GM06990 (cell line): ENCODE measurements around the gene CADM1.

Experiments
- DNase-seq: peaks from one replicate; pipeline ENCODE4 v3.0.0-alpha.2; 2011; ENCODE audit not compliant: insufficient read length; ENCODE audit errors: extremely low read depth
- H3K27me3 ChIP-seq: replicated peaks from 2 replicates; pipeline ENCODE4 v1.6.0; 2011; ENCODE audit warnings: low read length; ENCODE audit not compliant: control insufficient read depth, insufficient read depth
- H3K36me3 ChIP-seq: 2 replicates; pipeline ENCODE4 v1.5.1; 2011; ENCODE audit warnings: low read length; ENCODE audit not compliant: control insufficient read depth, insufficient read depth
- H3K4me3 ChIP-seq: replicated peaks from 2 replicates; pipeline ENCODE4 v1.5.1; 2011; ENCODE audit warnings: low read depth, mild to moderate bottlenecking, control low read depth, low read length
- CTCF ChIP-seq: IDR thresholded peaks from 2 replicates; pipeline ENCODE4 v1.5.1; 2011; ENCODE audit warnings: low read length, control low read depth, mild to moderate bottlenecking, inconsistent platforms; ENCODE audit not compliant: insufficient read depth, poor library complexity, severe bottlenecking

Gene CADM1

DNA sequence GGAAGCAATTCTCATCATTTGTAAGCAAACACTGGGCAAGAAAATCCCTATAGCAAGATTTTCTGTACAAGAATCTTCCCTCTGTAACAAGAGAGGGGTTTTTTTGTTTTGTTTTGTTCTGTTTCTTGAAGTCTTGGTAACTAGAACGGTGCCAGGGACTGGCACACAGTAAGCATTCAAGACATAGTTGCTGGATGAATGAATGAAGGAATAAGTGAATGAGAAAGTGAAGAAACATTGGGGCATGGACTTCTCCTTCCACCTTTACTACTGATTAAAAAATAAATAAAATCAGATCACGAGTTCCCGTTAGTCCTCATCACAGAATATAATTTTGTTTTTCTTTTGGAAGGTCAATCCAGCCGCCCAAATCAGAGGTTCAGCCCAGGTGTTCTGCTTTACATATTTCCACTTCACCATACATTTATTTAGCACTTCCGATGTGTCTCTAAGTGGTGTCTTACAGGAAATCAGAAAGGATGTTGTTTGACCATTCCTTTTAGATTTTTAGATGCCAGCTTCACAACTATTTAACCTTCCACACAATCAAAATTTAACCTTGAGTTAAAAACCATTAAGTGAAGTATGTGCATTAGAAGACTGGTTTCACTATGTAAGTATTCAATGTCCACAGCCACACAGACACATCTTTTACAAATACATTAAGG is 281.2 kb downstream of the CADM1 start:
- peak; percentile 10 for DNase-seq
- Histone ChIP-seq H3K27me3 (no peaks in the 10 kb centered on the region), H3K36me3 (no peaks in the 10 kb centered on the region), H3K4me3 (peak overlapping the region; percentile 38)
- no peak for TF ChIP-seq CTCF

DNA sequence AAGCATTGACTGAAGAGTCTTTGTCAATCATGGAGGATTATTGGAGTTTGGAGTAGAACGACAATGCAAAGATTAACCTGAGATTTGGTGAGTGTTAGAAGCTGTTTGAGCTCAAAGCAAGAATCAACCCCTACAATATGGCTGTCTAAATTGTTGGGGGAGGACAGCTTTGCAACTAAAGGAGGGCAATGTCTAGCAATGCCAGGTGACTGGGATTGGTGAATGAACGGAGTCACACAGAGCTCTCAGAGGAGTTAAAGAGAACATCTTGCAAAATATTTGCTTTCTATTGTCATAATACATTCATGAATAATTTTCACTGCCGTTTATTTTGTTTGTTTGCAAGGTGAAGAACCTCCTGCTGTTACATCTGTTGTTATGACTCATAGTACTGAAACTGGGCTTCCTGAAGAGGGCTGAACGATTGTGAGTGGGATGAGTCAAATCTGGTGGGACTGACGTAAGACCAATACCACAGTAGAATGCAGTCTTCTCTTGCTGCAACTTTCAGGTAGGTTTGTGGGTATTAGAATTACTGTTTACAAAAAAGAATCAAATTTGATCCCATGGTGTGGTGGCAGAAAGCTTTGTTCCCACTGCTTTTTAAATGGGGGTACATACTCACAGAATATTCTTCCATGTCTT is 281.9 kb downstream of the CADM1 start:
- no peak for TF ChIP-seq CTCF
- no peaks in the 10 kb centered on the region for H3K36me3 ChIP-seq
- DNase-seq: peak; percentile 79
- H3K4me3 ChIP-seq: peak overlapping the region; percentile 39
- no peaks in the 10 kb centered on the region for H3K27me3 ChIP-seq

DNA sequence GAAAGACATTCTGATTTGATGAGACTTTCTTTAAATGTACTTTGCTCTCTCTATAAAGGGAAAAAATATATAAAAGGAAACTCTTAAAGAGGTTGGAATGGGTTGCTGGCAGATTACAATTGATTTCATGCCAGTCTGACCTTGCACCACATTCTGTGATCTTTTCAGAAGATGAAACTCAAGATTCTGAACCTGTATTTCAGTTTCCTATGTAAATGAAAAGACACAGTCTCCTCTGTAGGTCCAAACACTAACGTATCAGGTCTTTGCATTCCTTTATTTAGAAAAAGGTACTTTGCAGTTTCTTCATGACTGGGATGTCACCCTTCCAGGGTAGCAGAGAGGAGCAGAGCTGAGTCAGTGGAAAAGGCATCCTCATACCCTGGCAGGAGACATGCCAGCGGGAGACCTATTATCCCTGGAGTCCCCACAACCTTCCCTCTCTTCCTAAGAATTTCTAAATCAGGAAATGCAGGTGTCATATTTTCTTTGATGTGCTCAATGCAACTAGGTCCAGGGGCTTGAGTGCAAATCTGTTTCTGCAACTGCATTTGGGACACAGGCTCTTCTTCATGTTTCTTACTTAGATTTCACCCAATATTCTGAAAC is 282.6 kb downstream of the CADM1 start:
- DNase-seq: peak; percentile 16
- Histone ChIP-seq H3K27me3 (no peaks in the 10 kb centered on the region), H3K4me3 (peak overlapping the region; percentile 39), H3K36me3 (no peaks in the 10 kb centered on the region)
- no peak for TF ChIP-seq CTCF

DNA sequence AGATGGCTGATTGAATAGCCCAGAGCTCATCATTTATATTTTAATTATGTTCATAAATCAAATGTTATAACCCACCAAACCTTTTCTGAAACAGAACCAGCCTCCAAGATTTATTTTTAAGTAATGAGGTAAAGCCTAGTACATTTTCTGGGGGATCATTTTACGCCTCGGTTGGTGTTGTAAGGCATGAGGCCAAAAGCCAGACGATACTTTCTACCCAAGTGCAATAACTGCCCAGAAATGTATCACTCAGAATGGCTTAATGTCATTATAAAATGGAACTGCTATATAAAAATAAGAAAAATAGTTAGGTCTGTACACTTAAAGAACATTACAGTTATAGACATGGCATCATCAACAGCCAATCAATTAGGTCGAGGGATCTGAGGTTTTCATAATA is 283.3 kb downstream of the CADM1 start:
- no peak for DNase-seq
- H3K36me3 ChIP-seq: no peaks in the 10 kb centered on the region
- H3K27me3 ChIP-seq: no peaks in the 10 kb centered on the region
- TF ChIP-seq CTCF: no peak
- no peak overlapping the region for H3K4me3 ChIP-seq

DNA sequence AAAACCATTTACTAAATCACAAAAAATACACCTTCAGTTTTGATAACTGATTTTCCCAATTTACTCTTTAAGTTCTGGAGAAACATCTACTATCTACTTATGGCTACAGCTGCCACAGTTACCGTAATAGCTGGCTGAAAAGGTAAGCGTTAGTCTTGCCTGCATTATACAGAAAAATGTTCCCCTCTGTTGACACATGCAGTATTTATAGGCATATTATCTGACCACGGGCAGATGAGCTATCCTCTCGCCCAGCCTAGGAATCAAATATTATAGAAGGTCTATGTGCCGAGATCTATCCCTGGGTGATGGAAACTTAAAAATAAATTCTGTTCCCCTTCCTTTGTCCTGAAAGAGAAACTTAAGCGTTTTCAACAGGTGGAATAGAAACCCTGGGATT is 283.8 kb downstream of the CADM1 start:
- H3K27me3 ChIP-seq: no peaks in the 10 kb centered on the region
- H3K36me3 ChIP-seq: no peaks in the 10 kb centered on the region
- no peak for TF ChIP-seq CTCF
- no peak overlapping the region for H3K4me3 ChIP-seq
- no peak for DNase-seq

DNA sequence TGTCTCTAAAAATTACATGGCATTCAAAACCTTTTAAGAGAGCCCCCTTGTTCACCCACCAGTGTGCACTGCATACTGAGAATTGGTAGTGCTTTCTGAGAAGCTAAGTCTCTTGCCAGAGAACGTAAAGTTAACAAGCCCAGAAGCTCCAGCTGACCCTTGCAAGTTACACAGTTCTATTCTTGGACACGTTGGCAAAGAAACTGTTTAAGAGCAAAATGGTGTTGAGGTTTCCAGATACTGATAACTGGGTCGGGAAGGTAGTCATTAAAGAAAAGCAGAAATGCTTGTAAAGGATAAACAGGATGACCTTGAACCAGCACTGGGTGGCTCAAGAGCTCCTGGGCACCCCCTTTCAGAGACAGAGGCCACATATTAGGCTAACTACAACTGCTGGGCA is 284.8 kb downstream of the CADM1 start:
- DNase-seq: no peak
- Histone ChIP-seq H3K36me3 (no peaks in the 10 kb centered on the region; the same call in 1 of the 2 replicates), H3K27me3 (no peaks in the 10 kb centered on the region), H3K4me3 (no peak overlapping the region)
- TF ChIP-seq CTCF: no peak
